Activated CD8-positive, alpha-beta T cell treated with anti-CD3 and anti-CD28 coated beads for 36 hours (primary cell): ENCODE measurements around the gene CDK8. TPM values are rescaled to one million over a fixed set of nuclear protein-coding genes. Genes with fewer than 3 reads are reported as not detected.
A peak's percentile ranks its signal among the peaks of the same experiment; 100 is the strongest.

Source experiments
- ATAC-seq: fragments of 200-7000 bp; cut with Tn5 transposase; one replicate; pipeline ENCODE4 v1.10.0; 2021; ENCODE audit warnings: mild to moderate bottlenecking, moderate library complexity
- CTCF ChIA-PET: fragments of 350-600 bp; sonication (Branson Sonifier 250); formaldehyde crosslinking; loops from one replicate; lab custom pipeline; 2021; ENCODE audit warnings: antibody characterized with exemption; lab: Charles Lee
- POLR2A ChIA-PET: fragments of 350-600 bp; sonication (Branson Sonifier 250); formaldehyde crosslinking; loops from one replicate; lab custom pipeline; 2021; ENCODE audit warnings: antibody characterized with exemption; lab: Charles Lee
- DNase-seq: peaks from one replicate; pipeline ENCODE4 v3.0.0-alpha.2; 2020
- H3K27ac Mint-ChIP-seq: one replicate; pipeline ENCODE4 v1.8.0; 2021; ENCODE audit warnings: mild to moderate bottlenecking, mixed read lengths
- H3K27me3 Mint-ChIP-seq: one replicate; pipeline ENCODE4 v1.8.0; 2021; ENCODE audit warnings: mixed read lengths
- H3K36me3 Mint-ChIP-seq: one replicate; pipeline ENCODE4 v1.8.0; 2021; ENCODE audit warnings: low read depth, mixed read lengths
- H3K4me1 Mint-ChIP-seq: one replicate; pipeline ENCODE4 v1.8.0; 2021; ENCODE audit warnings: low read depth, mixed read lengths
- H3K4me3 Mint-ChIP-seq: one replicate; pipeline ENCODE4 v1.8.0; 2021; ENCODE audit warnings: mild to moderate bottlenecking, moderate library complexity, mixed read lengths
- H3K9me3 Mint-ChIP-seq: one replicate; pipeline ENCODE4 v1.8.0; 2021; ENCODE audit warnings: mixed read lengths
- CTCF ChIP-seq: fragments of 200-600 bp; IDR thresholded peaks from one replicate; pipeline ENCODE4 v1.8.0; 2022; ENCODE audit warnings: antibody characterized with exemption, mild to moderate bottlenecking
- intact Hi-C: fragments of 100-400 bp; cut with micrococcal nuclease; formaldehyde crosslinking; loops from one replicate; pipeline ENCODE4 v1.10.0; 2022
- total RNA-seq, 2 experiments: library from RNA; stranded (reverse); gene quantifications; one replicate each; pipeline ENCODE4 v1.2.3, GENCODE V29; 2021

CDK8 gene
- total RNA-seq, 2 experiments from 2014 or later, result 19.7 to 20.0 TPM

- H3K4me3 Mint-ChIP-seq, result peak overlapping the region; percentile 100
- DNase-seq (no peak), ATAC-seq (no peak)
- POLR2A ChIA-PET, result interaction anchor here (1.5 to 2.0 kb wide), 2 partner anchors 10 to 35 kb away, joined by 5 to 8 read pairs; no protein-coding TSS in a partner anchor
- H3K4me1 Mint-ChIP-seq, result peaks cover 43% of the 10 kb centered on the region
- peaks cover 36% of the 10 kb centered on the region for H3K36me3 Mint-ChIP-seq
- no peaks in the 10 kb centered on the region for H3K27me3 Mint-ChIP-seq
- CTCF ChIA-PET, result interaction anchor here (1.2 to 5.4 kb wide), 2 partner anchors 34 to 479 kb away, joined by 3 to 32 read pairs; no protein-coding TSS in a partner anchor
- TF ChIP-seq CTCF, result no peak
- H3K9me3 Mint-ChIP-seq, result no peaks in the 10 kb centered on the region
- intact Hi-C loops, result no loop called here
- H3K27ac Mint-ChIP-seq, result no peak overlapping the region
These were observed 34.2 kb upstream of the CDK8 start for GRCh38 chr13:26219726-26220125.

GRCh38 chr13:26220575-26220974, 33.4 kb upstream of the CDK8 start:
- DNase-seq (no peak), ATAC-seq (no peak)
- Mint-ChIP-seq H3K9me3 (no peaks in the 10 kb centered on the region), H3K4me3 (peak overlapping the region; percentile 100), H3K36me3 (peaks cover 29% of the 10 kb centered on the region), H3K27me3 (no peaks in the 10 kb centered on the region), H3K4me1 (peaks cover 39% of the 10 kb centered on the region), H3K27ac (no peak overlapping the region)
- no peak for TF ChIP-seq CTCF
- CTCF ChIA-PET, result interaction anchor here (1.2 to 5.4 kb wide), 2 partner anchors 35 to 478 kb away, joined by 3 to 32 read pairs; no protein-coding TSS in a partner anchor
- POLR2A ChIA-PET, result interaction anchor here (1.0 to 2.0 kb wide), 3 partner anchors 10 to 34 kb away, joined by 3 to 8 read pairs (median 5); no protein-coding TSS in a partner anchor
- intact Hi-C loops, result no loop called here

- Mint-ChIP-seq H3K4me3 (peak overlapping the region; percentile 100), H3K27ac (peak overlapping the region; percentile 100), H3K4me1 (peaks cover 39% of the 10 kb centered on the region), H3K36me3 (peaks cover 29% of the 10 kb centered on the region), H3K27me3 (no peaks in the 10 kb centered on the region), H3K9me3 (no peaks in the 10 kb centered on the region)
- TF ChIP-seq CTCF, result no peak
- ATAC-seq (peak; percentile 11), DNase-seq (no peak)
- intact Hi-C loops, result no loop called here
- POLR2A ChIA-PET, result interaction anchor here (1.0 to 2.3 kb wide), 6 partner anchors 11 to 35 kb away, joined by 3 to 8 read pairs (median 5); no protein-coding TSS in a partner anchor
- CTCF ChIA-PET, result interaction anchor here (2.1 to 5.4 kb wide), 3 partner anchors 35 to 275 kb away, joined by 4 to 32 read pairs (median 12); no protein-coding TSS in a partner anchor
These were observed 32.6 kb upstream of the CDK8 start for GRCh38 chr13:26221399-26221720.

GRCh38 chr13:26221721-26222519, 32.0 kb upstream of the CDK8 start, which contains the start of gene RNF6:
RNF6 (minus strand) TSS chr13:26222314; CDS start chr13:26219649, 2,665 bp downstream.
- TF ChIP-seq CTCF, result no peak
- Mint-ChIP-seq H3K36me3 (peaks cover 28% of the 10 kb centered on the region), H3K4me3 (peak within 1 kb of the TSS; percentile 100), H3K4me1 (peaks cover 39% of the 10 kb centered on the region), H3K27me3 (no peaks in the 10 kb centered on the region), H3K27ac (peak within 1 kb of the TSS; percentile 100), H3K9me3 (no peaks in the 10 kb centered on the region)
- intact Hi-C loops, result no loop called here
- DNase-seq (peak; percentile 94), ATAC-seq (peak; percentile 96)
- CTCF ChIA-PET, result interaction anchor here (1.3 to 2.4 kb wide), 4 partner anchors 33 to 476 kb away, joined by 3 to 12 read pairs (median 4); no protein-coding TSS in a partner anchor
- POLR2A ChIA-PET, result interaction anchor here (1.0 to 2.3 kb wide), 7 partner anchors 11 to 36 kb away, joined by 3 to 8 read pairs (median 4); partner anchors contain the start of gene CDK8
